Keratinocyte (primary cell): ENCODE data around the gene SLC12A5. TPM values are rescaled to one million over a fixed set of nuclear protein-coding genes. Genes with fewer than 3 reads are reported as not detected.

ENCODE experiments used
- DNase-seq: peaks from one replicate; pipeline ENCODE4 v3.0.0-alpha.2; 2011; ENCODE audit warnings: low read depth, missing footprints, low spot score
- FAIRE-seq: peaks from 2 replicates; lab custom pipeline; 2011; peaks lifted over from hg19 to GRCh38; lab: Jason Lieb, UNC
- H2AFZ ChIP-seq: 2 replicates; pipeline ENCODE4 v1.6.0; 2012; ENCODE audit warnings: low read length, control low read depth, inconsistent platforms; ENCODE audit not compliant: control insufficient read depth
- H3K27ac ChIP-seq: 2 replicates; pipeline ENCODE4 v1.5.1; 2011; ENCODE audit warnings: low read length; ENCODE audit not compliant: control insufficient read depth, insufficient read depth
- H3K27me3 ChIP-seq: 3 replicates; pipeline ENCODE4 v1.6.0; 2011; ENCODE audit warnings: low read length; ENCODE audit not compliant: control insufficient read depth, insufficient read depth; ENCODE audit errors: extremely low read depth
- H3K36me3 ChIP-seq, 2 experiments: 2 replicates in 1 of 2; 3 replicates in 1 of 2; pipeline ENCODE4 v1.5.1; 2011; ENCODE audit warnings: low read length in 2 of 2, mild to moderate bottlenecking in 1 of 2; ENCODE audit not compliant: control insufficient read depth in 2 of 2, insufficient read depth in 2 of 2; ENCODE audit errors: extremely low read depth in 1 of 2
- H3K4me1 ChIP-seq: 3 replicates; pipeline ENCODE4 v1.5.1; 2011; ENCODE audit warnings: low read length; ENCODE audit not compliant: control insufficient read depth, insufficient read depth; ENCODE audit errors: extremely low read depth
- H3K4me2 ChIP-seq: 3 replicates; pipeline ENCODE4 v1.6.0; 2011; ENCODE audit warnings: low read depth, low read length; ENCODE audit not compliant: control insufficient read depth, insufficient read depth; ENCODE audit errors: extremely low read depth
- H3K4me3 ChIP-seq, 3 experiments: fragments of 200-600 bp in 1 of 3; sonication (generic) in 1 of 3; 2 replicates in 2 of 3; 3 replicates in 1 of 3; pipeline ENCODE4 v1.5.1; 2011 to 2016; ENCODE audit warnings: low read length in 3 of 3, mild to moderate bottlenecking in 3 of 3, control low read depth in 2 of 3, inconsistent platforms in 1 of 3, low read depth in 1 of 3, mixed read lengths in 1 of 3, mixed run types in 1 of 3, moderate library complexity in 1 of 3; ENCODE audit not compliant: control insufficient read depth in 2 of 3, insufficient read depth in 2 of 3; ENCODE audit errors: extremely low read depth in 1 of 3
- H3K79me2 ChIP-seq: 2 replicates; pipeline ENCODE4 v1.6.0; 2012; ENCODE audit warnings: low read length; ENCODE audit not compliant: control insufficient read depth, insufficient read depth
- H3K9ac ChIP-seq: 3 replicates; pipeline ENCODE4 v1.6.0; 2011; ENCODE audit warnings: low read length; ENCODE audit not compliant: control insufficient read depth, insufficient read depth; ENCODE audit errors: extremely low read depth
- H3K9me1 ChIP-seq: 3 replicates; pipeline ENCODE4 v1.6.0; 2011; ENCODE audit warnings: low read length; ENCODE audit not compliant: control insufficient read depth, insufficient read depth; ENCODE audit errors: extremely low read depth
- H3K9me3 ChIP-seq: 2 replicates; pipeline ENCODE4 v1.5.1; 2012; ENCODE audit warnings: low read depth, low read length; ENCODE audit not compliant: control insufficient read depth
- H4K20me1 ChIP-seq: 3 replicates; pipeline ENCODE4 v1.6.0; 2011; ENCODE audit warnings: low read length; ENCODE audit not compliant: control insufficient read depth, insufficient read depth; ENCODE audit errors: extremely low read depth
- CTCF ChIP-seq, 3 experiments: IDR thresholded peaks in 1 of 3; conservative IDR thresholded peaks in 1 of 3; optimal IDR thresholded peaks in 1 of 3; 2 replicates in 2 of 3; 3 replicates in 1 of 3; pipeline versions ENCODE3 to v1.5.1; 2011; ENCODE audit warnings: low read length in 3 of 3, mild to moderate bottlenecking in 3 of 3, moderate library complexity in 2 of 3, control low read depth in 1 of 3, inconsistent platforms in 1 of 3; ENCODE audit not compliant: insufficient read depth in 2 of 3; ENCODE audit errors: extremely low read depth in 1 of 3
- EZH2 ChIP-seq: IDR thresholded peaks from one replicate; pipeline ENCODE4 v1.6.1; 2012; ENCODE audit warnings: inconsistent platforms, mild to moderate bottlenecking, low read length, moderate library complexity
- dilution Hi-C: fragments of 300-500 bp; cut with MboI; formaldehyde crosslinking; loops from one replicate; pipeline ENCODE4 v1.7.0; 2020; ENCODE audit warnings: low sequenced_read_pairs; ENCODE audit not compliant: extremely low pct_ligation_motif_present
- polyA plus RNA-seq, 5 experiments: library from polyadenylated mRNA; depleted of rRNA in 3 of 5; stranded (reverse) in 3 of 5; stranded (forward) in 1 of 5; unstranded in 1 of 5; fragments of >200 nt; gene quantifications; 1 replicate in 1 of 5; 2 replicates in 3 of 5; 3 replicates in 1 of 5; pipeline versions ENCODE4 v1.2.1 to v1.2.3, GENCODE V29; 2011 to 2012; ENCODE audit warnings: missing spikeins in 2 of 5, low read depth in 1 of 5, low replicate concordance in 1 of 5

The SLC12A5 gene
- polyA plus RNA-seq, 1 donor (not counting 4 experiments of a cell fraction or from before 2014, with no cell fraction given): not detected

- no peaks in the 10 kb centered on the region for H3K9me3 ChIP-seq
- no peak overlapping the region for H3K4me3 ChIP-seq
- H3K9me1 ChIP-seq: no peaks in the 10 kb centered on the region
- dilution Hi-C loops: no loop called here
- peaks cover 28% of the 10 kb centered on the region for H3K4me1 ChIP-seq
- no peaks in the 10 kb centered on the region for H3K36me3 ChIP-seq
- H3K4me2 ChIP-seq: peak overlapping the region; percentile 43
- no peaks in the 10 kb centered on the region for H3K79me2 ChIP-seq
- no peak overlapping the region for H3K27ac ChIP-seq
- H2AFZ ChIP-seq: peak overlapping the region; percentile 61
- no peaks in the 10 kb centered on the region for H4K20me1 ChIP-seq
- DNase-seq (no peak), FAIRE-seq (no peak)
- TF ChIP-seq CTCF (optimal IDR thresholded peaks at IDR 0.05 in 1 of 3, IDR thresholded peaks at IDR 0.05 in 1 of 3, conservative IDR thresholded peaks at IDR 0.05 in 1 of 3; ENCODE audit: extremely low read depth in 1 of 3, insufficient read depth in 2 of 3, low read length in 3 of 3) (no peak), EZH2 (no peak)
- H3K9ac ChIP-seq: no peak overlapping the region
- H3K27me3 ChIP-seq: no peaks in the 10 kb centered on the region
These were observed 28.6 kb upstream of the SLC12A5 start for GRCh38 chr20:46000262-46000996.

DNA sequence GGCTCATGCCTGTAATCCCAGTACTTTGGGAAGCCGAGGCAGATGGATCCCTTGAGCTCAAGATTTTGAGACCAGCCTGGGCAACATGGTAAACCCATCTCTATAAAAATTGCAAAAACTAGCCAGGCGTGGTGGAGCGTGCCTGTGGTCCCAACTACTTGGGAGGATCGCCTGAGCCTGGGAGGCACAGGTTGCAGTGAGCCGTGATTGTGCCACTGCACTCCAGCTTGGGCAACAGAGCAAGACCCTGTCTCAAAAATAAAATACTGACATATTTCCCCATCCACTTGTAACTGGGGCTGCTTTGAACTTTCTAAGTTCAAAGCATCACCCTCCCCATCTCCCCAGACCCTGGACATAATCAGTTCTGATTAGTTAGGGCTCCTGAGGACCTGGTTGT lies 27.5 kb upstream of the SLC12A5 start:
- Histone ChIP-seq H4K20me1 (no peaks in the 10 kb centered on the region), H3K27ac (no peak overlapping the region), H3K4me1 (peaks cover 27% of the 10 kb centered on the region), H3K4me3 (no peak overlapping the region), H3K9me1 (no peaks in the 10 kb centered on the region), H2AFZ (no peak overlapping the region), H3K9ac (no peak overlapping the region), H3K9me3 (no peaks in the 10 kb centered on the region), H3K27me3 (no peaks in the 10 kb centered on the region), H3K4me2 (no peak overlapping the region), H3K36me3 (no peaks in the 10 kb centered on the region), H3K79me2 (no peaks in the 10 kb centered on the region)
- dilution Hi-C loops: no loop called here
- TF ChIP-seq EZH2: no peak
- no peak for TF ChIP-seq CTCF (optimal IDR thresholded peaks at IDR 0.05 in 1 of 3, IDR thresholded peaks at IDR 0.05 in 1 of 3, conservative IDR thresholded peaks at IDR 0.05 in 1 of 3; ENCODE audit: extremely low read depth in 1 of 3, insufficient read depth in 2 of 3, low read length in 3 of 3)
- FAIRE-seq (no peak), DNase-seq (no peak)
